GM18511 (cell line): Measurements from ENCODE around the gene SDHAF4.
"Not testable (repeated sequence)": the region's sequence is repeated elsewhere in the genome, so short reads cannot be mapped to it uniquely, and the experiment has no call there.

Source experiments
- ATAC-seq: cut with Tn5 transposase; IDR thresholded peaks from one replicate; pipeline ENCODE4 v1.9.1; 2021; ENCODE audit warnings: mild to moderate bottlenecking, moderate library complexity; ENCODE audit not compliant: unreplicated experiment

Gene SDHAF4

GRCh38 chr6:70566751-70567382 lies at the start of gene SDHAF4:
Gene SDHAF4 (plus strand): TSS chr6:70566930. CDS start chr6:70566941, 11 bp downstream.
- ATAC-seq, result peak; percentile 100

GRCh38 chr6:70518723-70519122 lies 48.0 kb upstream of the SDHAF4 start:
- ATAC-seq, result no peak

- no peak for ATAC-seq
These were observed 46.2 kb upstream of the SDHAF4 start for GRCh38 chr6:70520575-70520974.

- ATAC-seq, result no peak
These were observed 41.9 kb upstream of the SDHAF4 start for GRCh38 chr6:70524721-70525286.

GRCh38 chr6:70527071-70527737 lies 39.5 kb upstream of the SDHAF4 start:
- no peak for ATAC-seq

- no peak for ATAC-seq
These were observed 36.7 kb upstream of the SDHAF4 start for GRCh38 chr6:70530023-70530422.

- ATAC-seq, result peak; percentile 68
These were observed 35.6 kb upstream of the SDHAF4 start for GRCh38 chr6:70531133-70531532.

GRCh38 chr6:70537266-70537665 lies 29.5 kb upstream of the SDHAF4 start:
- no peak for ATAC-seq

GRCh38 chr6:70538376-70538775 lies 28.4 kb upstream of the SDHAF4 start:
- ATAC-seq, result peak; percentile 75

GRCh38 chr6:70547313-70547712 lies 19.4 kb upstream of the SDHAF4 start:
- no peak for ATAC-seq

- no peak for ATAC-seq
These were observed 18.8 kb upstream of the SDHAF4 start for GRCh38 chr6:70547905-70548304.

GRCh38 chr6:70549327-70549726 lies 17.4 kb upstream of the SDHAF4 start:
- ATAC-seq, result no peak

- ATAC-seq, result no peak
These were observed 15.2 kb upstream of the SDHAF4 start for GRCh38 chr6:70551566-70551965.

- not testable (repeated sequence) for ATAC-seq
These were observed 14.3 kb upstream of the SDHAF4 start for GRCh38 chr6:70552286-70552940.

GRCh38 chr6:70552974-70553373 lies 13.8 kb upstream of the SDHAF4 start:
- ATAC-seq, result no peak

GRCh38 chr6:70557998-70558397 lies 8.7 kb upstream of the SDHAF4 start:
- no peak for ATAC-seq

GRCh38 chr6:70562401-70562800 lies 4.3 kb upstream of the SDHAF4 start:
- not testable (repeated sequence) for ATAC-seq

- no peak for ATAC-seq
These were observed 3.2 kb upstream of the SDHAF4 start for GRCh38 chr6:70563530-70563929.

GRCh38 chr6:70574643-70575042 lies 7.9 kb downstream of the SDHAF4 start:
- ATAC-seq, result no peak

GRCh38 chr6:70575899-70576495 lies 9.3 kb downstream of the SDHAF4 start:
- ATAC-seq, result no peak

- peak; percentile 97 for ATAC-seq
These were observed 19.4 kb downstream of the SDHAF4 start for GRCh38 chr6:70586114-70586513.
